HepG2 (cell line): ENCODE data around the gene MAGT1. TPM values are rescaled to one million over a fixed set of nuclear protein-coding genes. Genes with fewer than 3 reads are reported as not detected.

Experiments used
- JUNB ChIP-seq: sonication (generic); formaldehyde crosslinking; IDR thresholded peaks from 2 replicates; pipeline ENCODE4 v1.8.0; 2022; ENCODE audit warnings: missing genetic modification reagents, mild to moderate bottlenecking, borderline replicate concordance
- KLF15 ChIP-seq: sonication (generic); formaldehyde crosslinking; IDR thresholded peaks from 2 replicates; pipeline ENCODE4 v1.8.1; 2023; ENCODE audit warnings: borderline replicate concordance, mild to moderate bottlenecking, inconsistent platforms, missing genetic modification reagents, mixed read lengths
- SRSF4 ChIP-seq: fragments of 200-400 bp; formaldehyde crosslinking; IDR thresholded peaks from one replicate; pipeline ENCODE4 v1.6.1; 2018; ENCODE audit warnings: mild to moderate bottlenecking, low read depth, low read length, moderate library complexity; ENCODE audit not compliant: poor library complexity, severe bottlenecking
- TOPORS ChIP-seq: sonication (generic); formaldehyde crosslinking; IDR thresholded peaks from 2 replicates; pipeline ENCODE4 v1.8.0; 2023; ENCODE audit warnings: mild to moderate bottlenecking, missing genetic modification reagents
- ZNF207 ChIP-seq: fragments of 450-650 bp; IDR thresholded peaks from 2 replicates; pipeline ENCODE4 v1.6.1; 2016; ENCODE audit warnings: antibody characterized with exemption, borderline replicate concordance
- ZNF678 ChIP-seq: sonication (generic); formaldehyde crosslinking; IDR thresholded peaks from 2 replicates; pipeline ENCODE4 v1.4.0; 2020; ENCODE audit warnings: mild to moderate bottlenecking, missing genetic modification reagents
- ZNF792 ChIP-seq: IDR thresholded peaks from 2 replicates; pipeline ENCODE4 v1.6.1; 2016
- polyA plus RNA-seq, 8 experiments: library from polyadenylated mRNA; depleted of rRNA in 3 of 8; stranded (reverse) in 7 of 8; unstranded in 1 of 8; fragments of >200 nt; fragmentation: Illumina TruSeq in 4 of 8; extraction: Trizol in 4 of 8; gene quantifications; 2 replicates each; pipeline versions ENCODE4 v1.2.1 to v1.2.3, GENCODE V29; 2011 to 2016; ENCODE audit warnings: low read depth in 4 of 8, missing spikeins in 1 of 8, mixed read lengths in 1 of 8; ENCODE audit not compliant: insufficient read depth in 1 of 8
- total RNA-seq, 5 experiments: library from RNA; depleted of rRNA; stranded (reverse); fragments of >200 nt; fragmentation: Illumina TruSeq; extraction: Trizol; gene quantifications; 2 replicates each; pipeline ENCODE4 v1.2.3, GENCODE V29; 2016; ENCODE audit warnings: low read depth in 1 of 5
- TF ChIP-seq, protein P1 (sequence below): sonication (generic); formaldehyde crosslinking; IDR thresholded peaks from 2 replicates; pipeline ENCODE4 v1.5.1; 2020; ENCODE audit warnings: missing genetic modification reagents, mild to moderate bottlenecking, borderline replicate concordance
- TF ChIP-seq, protein P2 (sequence below), 2 experiments: fragments of 450-650 bp in 1 of 2; sonication (generic) in 1 of 2; formaldehyde crosslinking in 1 of 2; IDR thresholded peaks; 2 replicates each; pipeline versions ENCODE4 v1.6.1 to v1.8.0; 2016 to 2022; ENCODE audit warnings: antibody characterized with exemption in 1 of 2, mild to moderate bottlenecking in 1 of 2, missing genetic modification reagents in 1 of 2
- TF ChIP-seq, protein P3 (sequence below): sonication (generic); formaldehyde crosslinking; IDR thresholded peaks from 2 replicates; pipeline ENCODE4 v1.5.1; 2020; ENCODE audit warnings: mild to moderate bottlenecking, moderate library complexity, missing genetic modification reagents
- TF ChIP-seq, protein P4 (sequence below): sonication (generic); formaldehyde crosslinking; IDR thresholded peaks from 2 replicates; pipeline ENCODE4 v1.5.1; 2020; ENCODE audit warnings: mild to moderate bottlenecking, missing genetic modification reagents, borderline replicate concordance
- TF ChIP-seq, protein P5 (sequence below): sonication (generic); formaldehyde crosslinking; IDR thresholded peaks from 2 replicates; pipeline ENCODE4 v1.8.1; 2022; ENCODE audit warnings: mild to moderate bottlenecking, missing genetic modification reagents

The MAGT1 gene
- total and polyA plus RNA-seq, 2 of the 13 experiments (the other 11 are each of a cell fraction or from before 2014, with no cell fraction given), result 38.0 to 75.0 TPM

DNA sequence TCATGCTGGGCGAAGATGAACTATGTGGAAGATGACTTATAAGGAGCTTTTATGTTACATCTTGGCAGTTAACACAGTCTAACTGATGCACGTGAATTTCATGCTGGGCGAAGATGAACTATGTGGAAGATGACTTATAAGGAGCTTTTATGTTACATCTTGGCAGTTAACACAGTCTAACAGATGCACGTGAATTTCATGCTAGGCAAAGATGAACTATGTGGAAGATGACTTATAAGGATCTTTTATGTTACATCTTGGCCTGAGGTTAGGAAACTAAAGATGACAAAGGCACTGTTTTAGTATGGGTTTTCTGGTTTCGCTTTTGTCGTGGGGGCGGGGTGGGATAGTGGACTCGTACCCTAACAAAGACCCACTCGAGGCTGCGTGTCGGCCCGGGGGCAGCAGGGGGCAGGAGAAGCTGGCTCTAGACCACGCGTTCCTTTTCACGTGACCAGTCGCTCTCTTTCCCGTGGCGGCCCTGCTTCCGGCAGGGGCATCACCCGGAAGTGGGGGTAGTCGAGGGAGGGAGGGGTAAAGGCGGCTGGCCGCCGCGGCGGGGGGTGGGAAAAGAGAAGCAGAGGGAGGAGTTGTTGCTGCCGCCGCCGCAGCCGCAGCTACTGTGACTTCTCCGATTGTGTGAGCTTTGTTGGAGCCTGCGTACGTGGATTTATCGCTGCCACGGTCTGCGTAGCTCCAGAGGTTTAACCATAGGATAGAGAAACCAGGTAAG lies 15.0 kb upstream of the MAGT1 start, which contains the start of gene ATP7A (continued):
- TF ChIP-seq, protein P1, sequence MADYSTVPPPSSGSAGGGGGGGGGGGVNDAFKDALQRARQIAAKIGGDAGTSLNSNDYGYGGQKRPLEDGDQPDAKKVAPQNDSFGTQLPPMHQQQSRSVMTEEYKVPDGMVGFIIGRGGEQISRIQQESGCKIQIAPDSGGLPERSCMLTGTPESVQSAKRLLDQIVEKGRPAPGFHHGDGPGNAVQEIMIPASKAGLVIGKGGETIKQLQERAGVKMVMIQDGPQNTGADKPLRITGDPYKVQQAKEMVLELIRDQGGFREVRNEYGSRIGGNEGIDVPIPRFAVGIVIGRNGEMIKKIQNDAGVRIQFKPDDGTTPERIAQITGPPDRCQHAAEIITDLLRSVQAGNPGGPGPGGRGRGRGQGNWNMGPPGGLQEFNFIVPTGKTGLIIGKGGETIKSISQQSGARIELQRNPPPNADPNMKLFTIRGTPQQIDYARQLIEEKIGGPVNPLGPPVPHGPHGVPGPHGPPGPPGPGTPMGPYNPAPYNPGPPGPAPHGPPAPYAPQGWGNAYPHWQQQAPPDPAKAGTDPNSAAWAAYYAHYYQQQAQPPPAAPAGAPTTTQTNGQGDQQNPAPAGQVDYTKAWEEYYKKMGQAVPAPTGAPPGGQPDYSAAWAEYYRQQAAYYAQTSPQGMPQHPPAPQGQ, result no peak
- no peak for TF ChIP-seq TOPORS
- TF ChIP-seq, protein P2, sequence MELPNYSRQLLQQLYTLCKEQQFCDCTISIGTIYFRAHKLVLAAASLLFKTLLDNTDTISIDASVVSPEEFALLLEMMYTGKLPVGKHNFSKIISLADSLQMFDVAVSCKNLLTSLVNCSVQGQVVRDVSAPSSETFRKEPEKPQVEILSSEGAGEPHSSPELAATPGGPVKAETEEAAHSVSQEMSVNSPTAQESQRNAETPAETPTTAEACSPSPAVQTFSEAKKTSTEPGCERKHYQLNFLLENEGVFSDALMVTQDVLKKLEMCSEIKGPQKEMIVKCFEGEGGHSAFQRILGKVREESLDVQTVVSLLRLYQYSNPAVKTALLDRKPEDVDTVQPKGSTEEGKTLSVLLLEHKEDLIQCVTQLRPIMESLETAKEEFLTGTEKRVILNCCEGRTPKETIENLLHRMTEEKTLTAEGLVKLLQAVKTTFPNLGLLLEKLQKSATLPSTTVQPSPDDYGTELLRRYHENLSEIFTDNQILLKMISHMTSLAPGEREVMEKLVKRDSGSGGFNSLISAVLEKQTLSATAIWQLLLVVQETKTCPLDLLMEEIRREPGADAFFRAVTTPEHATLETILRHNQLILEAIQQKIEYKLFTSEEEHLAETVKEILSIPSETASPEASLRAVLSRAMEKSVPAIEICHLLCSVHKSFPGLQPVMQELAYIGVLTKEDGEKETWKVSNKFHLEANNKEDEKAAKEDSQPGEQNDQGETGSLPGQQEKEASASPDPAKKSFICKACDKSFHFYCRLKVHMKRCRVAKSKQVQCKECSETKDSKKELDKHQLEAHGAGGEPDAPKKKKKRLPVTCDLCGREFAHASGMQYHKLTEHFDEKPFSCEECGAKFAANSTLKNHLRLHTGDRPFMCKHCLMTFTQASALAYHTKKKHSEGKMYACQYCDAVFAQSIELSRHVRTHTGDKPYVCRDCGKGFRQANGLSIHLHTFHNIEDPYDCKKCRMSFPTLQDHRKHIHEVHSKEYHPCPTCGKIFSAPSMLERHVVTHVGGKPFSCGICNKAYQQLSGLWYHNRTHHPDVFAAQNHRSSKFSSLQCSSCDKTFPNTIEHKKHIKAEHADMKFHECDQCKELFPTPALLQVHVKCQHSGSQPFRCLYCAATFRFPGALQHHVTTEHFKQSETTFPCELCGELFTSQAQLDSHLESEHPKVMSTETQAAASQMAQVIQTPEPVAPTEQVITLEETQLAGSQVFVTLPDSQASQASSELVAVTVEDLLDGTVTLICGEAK (IDR thresholded peaks at IDR 0.05), result no peak
- TF ChIP-seq, protein P2 (CRISPR knock-in tag; IDR thresholded peaks at IDR 0.05), result no peak
- TF ChIP-seq, protein P3, sequence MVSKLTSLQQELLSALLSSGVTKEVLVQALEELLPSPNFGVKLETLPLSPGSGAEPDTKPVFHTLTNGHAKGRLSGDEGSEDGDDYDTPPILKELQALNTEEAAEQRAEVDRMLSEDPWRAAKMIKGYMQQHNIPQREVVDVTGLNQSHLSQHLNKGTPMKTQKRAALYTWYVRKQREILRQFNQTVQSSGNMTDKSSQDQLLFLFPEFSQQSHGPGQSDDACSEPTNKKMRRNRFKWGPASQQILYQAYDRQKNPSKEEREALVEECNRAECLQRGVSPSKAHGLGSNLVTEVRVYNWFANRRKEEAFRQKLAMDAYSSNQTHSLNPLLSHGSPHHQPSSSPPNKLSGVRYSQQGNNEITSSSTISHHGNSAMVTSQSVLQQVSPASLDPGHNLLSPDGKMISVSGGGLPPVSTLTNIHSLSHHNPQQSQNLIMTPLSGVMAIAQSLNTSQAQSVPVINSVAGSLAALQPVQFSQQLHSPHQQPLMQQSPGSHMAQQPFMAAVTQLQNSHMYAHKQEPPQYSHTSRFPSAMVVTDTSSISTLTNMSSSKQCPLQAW (CRISPR knock-in tag), result no peak
- TF ChIP-seq JUNB (CRISPR knock-in tag), result no peak
- no peak for TF ChIP-seq KLF15 (CRISPR knock-in tag)
- TF ChIP-seq, protein P4, sequence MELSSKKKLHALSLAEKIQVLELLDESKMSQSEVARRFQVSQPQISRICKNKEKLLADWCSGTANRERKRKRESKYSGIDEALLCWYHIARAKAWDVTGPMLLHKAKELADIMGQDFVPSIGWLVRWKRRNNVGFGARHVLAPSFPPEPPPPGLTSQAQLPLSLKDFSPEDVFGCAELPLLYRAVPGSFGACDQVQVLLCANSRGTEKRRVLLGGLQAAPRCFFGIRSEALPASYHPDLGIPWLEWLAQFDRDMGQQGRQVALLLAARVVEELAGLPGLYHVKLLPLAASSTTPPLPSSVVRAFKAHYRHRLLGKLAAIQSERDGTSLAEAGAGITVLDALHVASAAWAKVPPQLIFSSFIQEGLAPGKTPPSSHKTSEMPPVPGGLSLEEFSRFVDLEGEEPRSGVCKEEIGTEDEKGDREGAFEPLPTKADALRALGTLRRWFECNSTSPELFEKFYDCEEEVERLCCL (CRISPR knock-in tag), result no peak
- no peak for TF ChIP-seq SRSF4
- no peak for TF ChIP-seq ZNF792 (CRISPR knock-in tag)
- TF ChIP-seq, protein P5, sequence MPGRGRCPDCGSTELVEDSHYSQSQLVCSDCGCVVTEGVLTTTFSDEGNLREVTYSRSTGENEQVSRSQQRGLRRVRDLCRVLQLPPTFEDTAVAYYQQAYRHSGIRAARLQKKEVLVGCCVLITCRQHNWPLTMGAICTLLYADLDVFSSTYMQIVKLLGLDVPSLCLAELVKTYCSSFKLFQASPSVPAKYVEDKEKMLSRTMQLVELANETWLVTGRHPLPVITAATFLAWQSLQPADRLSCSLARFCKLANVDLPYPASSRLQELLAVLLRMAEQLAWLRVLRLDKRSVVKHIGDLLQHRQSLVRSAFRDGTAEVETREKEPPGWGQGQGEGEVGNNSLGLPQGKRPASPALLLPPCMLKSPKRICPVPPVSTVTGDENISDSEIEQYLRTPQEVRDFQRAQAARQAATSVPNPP (CRISPR knock-in tag), result no peak
- no peak for TF ChIP-seq ZNF678 (CRISPR knock-in tag)
- no peak for TF ChIP-seq ZNF207
